Transverse colon (tissue), 4 donors: ENCODE data around the gene RALGPS2. TPM values are rescaled to one million over a fixed set of nuclear protein-coding genes. Genes with fewer than 3 reads are reported as not detected.

ENCODE experiments used
- DNase-seq: peaks from one replicate; pipeline ENCODE4 v3.0.0-alpha.2; 2019
- H3K27ac ChIP-seq, 4 donors: fragments of 200-600 bp; sonication (generic); 2 replicates each; pipeline ENCODE4 v1.5.1; 2016 to 2018; ENCODE audit warnings: inconsistent platforms in 4 of 4
- H3K27me3 ChIP-seq: fragments of 200-600 bp; sonication (generic); 2 replicates; pipeline ENCODE4 v1.5.1; 2017; ENCODE audit warnings: inconsistent platforms
- H3K36me3 ChIP-seq, 4 donors: fragments of 200-600 bp; sonication (generic); 2 replicates each; pipeline ENCODE4 v1.5.1; 2017 to 2019; ENCODE audit warnings: inconsistent platforms in 4 of 4
- H3K4me1 ChIP-seq, 4 donors: fragments of 200-600 bp; sonication (generic); 2 replicates each; pipeline ENCODE4 v1.5.1; 2017 to 2020; ENCODE audit warnings: inconsistent platforms in 4 of 4
- H3K4me3 ChIP-seq, 4 donors: fragments of 200-600 bp; sonication (generic); 1 replicate in 1 of 4; 2 replicates in 3 of 4; pipeline versions ENCODE4 v1.5.1 to v1.6.1; 2017 to 2019; ENCODE audit warnings: inconsistent platforms in 4 of 4
- H3K9me3 ChIP-seq, 2 donors: fragments of 200-600 bp; sonication (generic); 2 replicates each; pipeline ENCODE4 v1.5.1; 2017 to 2019; ENCODE audit warnings: inconsistent platforms in 2 of 2
- CTCF ChIP-seq, 5 experiments: fragments of 200-600 bp in 3 of 5; fragments of 450-650 bp in 2 of 5; sonication (generic) in 3 of 5; IDR thresholded peaks; 1 replicate in 2 of 5; 2 replicates in 3 of 5; pipeline ENCODE4 v1.5.1; 2016 to 2017; ENCODE audit warnings: antibody characterized with exemption in 5 of 5, inconsistent platforms in 3 of 5, mild to moderate bottlenecking in 2 of 5, moderate library complexity in 1 of 5
- EP300 ChIP-seq: sonication (generic); formaldehyde crosslinking; IDR thresholded peaks from one replicate; pipeline ENCODE4 v1.6.1; 2017; ENCODE audit warnings: antibody characterized with exemption, low read depth
- POLR2A ChIP-seq: fragments of 450-650 bp; IDR thresholded peaks from one replicate; pipeline ENCODE4 v1.6.1; 2016; ENCODE audit warnings: antibody characterized with exemption, mild to moderate bottlenecking, moderate library complexity
- POLR2AphosphoS5 ChIP-seq, 3 donors: sonication (generic); formaldehyde crosslinking; IDR thresholded peaks; one replicate each; pipeline ENCODE4 v1.6.1; 2016; ENCODE audit warnings: antibody characterized with exemption in 3 of 3
- WGBS, 2 donors: methylation state at CpG; one replicate each; pipeline ENCODE4 v1.1.5; 2018; ENCODE audit warnings: low coverage in 1 of 2; 5-methylcytosine and 5-hydroxymethylcytosine counted together
- in situ Hi-C, 4 donors: fragments of 200-750 bp; cut with MboI; loops; one replicate each; pipeline versions ENCODE4 v1.15.0 to v1.15.1; 2017; ENCODE audit warnings: low sequenced_read_pairs in 3 of 4, low pct_ligation_motif_present in 1 of 4, low pct_unique_long_range_greater_than_20kb in 1 of 4
- intact Hi-C: fragments of 100-400 bp; cut with DNase I; formaldehyde crosslinking; loops from one replicate; pipeline ENCODE4 v1.15.1; 2023; ENCODE audit warnings: low total_unique reads
- total RNA-seq, 4 donors: library from RNA; depleted of rRNA; stranded (reverse); fragments of >200 nt; gene quantifications; one replicate each; pipeline ENCODE4 v1.1.0, GENCODE V29; 2016

The RALGPS2 gene
- total RNA-seq, 4 donors from 2014 or later: 21.5 to 50.8 (median 34.0) TPM

GRCh38 chr1:178713259-178713658 is 11.8 kb upstream of the RALGPS2 start:
- in situ Hi-C loops (no loop called here), intact Hi-C loops (no loop called here)
- no peak overlapping the region for H3K4me3 ChIP-seq
- H3K9me3 ChIP-seq: no peaks in the 10 kb centered on the region
- TF ChIP-seq POLR2AphosphoS5 (IDR thresholded peaks at IDR 0.05): no peak
- no peak for TF ChIP-seq EP300
- no peak for TF ChIP-seq POLR2A
- TF ChIP-seq CTCF (IDR thresholded peaks at IDR 0.05): no peak
- H3K27ac ChIP-seq: no peak overlapping the region
- no peak for DNase-seq
- H3K36me3 ChIP-seq: no peaks in the 10 kb centered on the region
- H3K27me3 ChIP-seq: no peaks in the 10 kb centered on the region
- WGBS, 2 donors: 65 to 66% methylated on average over 2 of the region's 2 CpGs
- H3K4me1 ChIP-seq: no peaks in the 10 kb centered on the region

- no peaks in the 10 kb centered on the region for H3K27me3 ChIP-seq
- DNase-seq: no peak
- WGBS, 2 donors: 95 to 97% methylated on average over 4 of the region's 4 CpGs
- no peak overlapping the region for H3K27ac ChIP-seq
- no peak for TF ChIP-seq POLR2AphosphoS5 (IDR thresholded peaks at IDR 0.05)
- TF ChIP-seq EP300: no peak
- no peak for TF ChIP-seq POLR2A
- no peak for TF ChIP-seq CTCF (IDR thresholded peaks at IDR 0.05)
- in situ Hi-C loops (no loop called here), intact Hi-C loops (no loop called here)
- H3K36me3 ChIP-seq: no peaks in the 10 kb centered on the region
- no peaks in the 10 kb centered on the region for H3K4me1 ChIP-seq
- H3K4me3 ChIP-seq: no peak overlapping the region
- H3K9me3 ChIP-seq: no peaks in the 10 kb centered on the region
These were observed 10.6 kb upstream of the RALGPS2 start for GRCh38 chr1:178714453-178714852.

GRCh38 chr1:178716111-178716510 is 8.9 kb upstream of the RALGPS2 start:
- DNase-seq: no peak
- no peaks in the 10 kb centered on the region for H3K36me3 ChIP-seq
- in situ Hi-C loops: no loop called here

GRCh38 chr1:178718520-178718919 is 6.5 kb upstream of the RALGPS2 start:
- no peaks in the 10 kb centered on the region for H3K4me1 ChIP-seq
- intact Hi-C loops (no loop called here), in situ Hi-C loops (no loop called here)
- no peaks in the 10 kb centered on the region for H3K9me3 ChIP-seq
- no peaks in the 10 kb centered on the region for H3K27me3 ChIP-seq
- H3K36me3 ChIP-seq: no peaks in the 10 kb centered on the region
- 73 to 88% methylated on average over 1 of the region's 1 CpG for WGBS, 2 donors
- TF ChIP-seq POLR2A (no peak), EP300 (no peak), POLR2AphosphoS5 (IDR thresholded peaks at IDR 0.05) (no peak), CTCF (IDR thresholded peaks at IDR 0.05) (no peak)
- DNase-seq: no peak
- no peak overlapping the region for H3K27ac ChIP-seq
- H3K4me3 ChIP-seq: no peak overlapping the region

More at GRCh38 chr1:178716111-178716510, 8.9 kb upstream of the RALGPS2 start:
- intact Hi-C loops: no loop called here
- Histone ChIP-seq H3K4me1 (no peaks in the 10 kb centered on the region), H3K27me3 (no peaks in the 10 kb centered on the region), H3K9me3 (no peaks in the 10 kb centered on the region), H3K27ac (no peak overlapping the region), H3K4me3 (no peak overlapping the region)
- TF ChIP-seq POLR2A: no peak
- TF ChIP-seq POLR2AphosphoS5 (IDR thresholded peaks at IDR 0.05): no peak
- TF ChIP-seq EP300: no peak
- TF ChIP-seq CTCF (IDR thresholded peaks at IDR 0.05): no peak
